OCI-LY7 (cell line): ENCODE data around the gene SLC4A4.

Source experiments
- CTCF ChIP-seq: fragments of 200-600 bp; sonication (generic); conservative IDR thresholded peaks from 2 replicates; pipeline ENCODE4 v1.5.1; 2014; ENCODE audit warnings: mild to moderate bottlenecking, antibody characterized with exemption, low read length, moderate library complexity, mixed read lengths
- EZH2phosphoT487 ChIP-seq: fragments of 200-600 bp; sonication (generic); IDR thresholded peaks from 2 replicates; pipeline ENCODE4 v1.6.1; 2018; ENCODE audit warnings: low read depth, borderline replicate concordance, mild to moderate bottlenecking, mixed run types, antibody characterized with exemption, low read length, moderate library complexity, mixed read lengths

DNA sequence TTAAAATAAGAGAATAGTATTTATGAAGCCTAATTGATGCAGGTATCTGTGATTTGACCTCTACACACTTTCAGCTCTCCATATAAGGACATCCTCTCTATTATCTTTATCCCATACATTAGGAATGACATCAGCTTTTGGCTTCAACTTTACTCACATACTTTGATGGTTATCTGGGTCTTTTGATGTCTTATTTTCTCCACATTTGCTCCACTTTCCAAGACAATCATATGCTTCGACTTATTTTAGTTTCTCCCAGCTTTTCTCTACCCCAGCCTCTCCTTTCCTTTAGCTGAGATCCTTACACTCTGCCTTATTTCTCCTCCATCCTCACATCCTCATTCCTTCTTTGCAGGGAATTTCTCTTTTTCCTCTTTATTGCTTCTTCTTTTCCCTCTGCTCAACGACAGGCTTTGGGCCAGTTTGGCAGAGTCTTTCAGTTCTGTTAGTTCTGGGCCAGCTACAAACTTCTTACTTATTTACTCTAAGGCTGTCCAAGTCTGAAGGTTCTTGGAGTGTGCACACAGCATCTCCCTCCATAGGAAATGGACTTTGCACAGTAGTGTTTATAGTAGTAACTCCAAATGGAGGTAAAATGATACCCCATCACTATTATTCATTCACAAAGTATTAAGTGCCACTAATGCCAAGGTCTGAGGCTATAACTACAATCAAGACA lies 50.5 kb downstream of the SLC4A4 start:
- TF ChIP-seq CTCF (no peak), EZH2phosphoT487 (no peak)
